Measurements from ENCODE around the gene ANKRD63. TPM values are rescaled to one million over a fixed set of nuclear protein-coding genes. Genes with fewer than 3 reads are reported as not detected.

The ANKRD63 gene
- total RNA-seq, 2 donors from 2014 or later = not detected

- Histone ChIP-seq H3K4me3 (ENCODE audit: low read length) (no peak overlapping the region), H3K9ac (ENCODE audit: extremely low read depth, low read length, poor library complexity, severe bottlenecking) (no peak overlapping the region), H3K27ac (ENCODE audit: low read depth, low read length) (no peak overlapping the region), H3K36me3 (ENCODE audit: control insufficient read depth, insufficient read depth, low read length) (no peaks in the 10 kb centered on the region), H3K9me3 (ENCODE audit: control insufficient read depth, low read length) (peaks cover 4% of the 10 kb centered on the region), H3K27me3 (ENCODE audit: control insufficient read depth, insufficient read depth, low read length, poor library complexity, severe bottlenecking) (peaks cover 18% of the 10 kb centered on the region), H3K4me1 (ENCODE audit: control insufficient read depth, insufficient read depth, low read length) (no peaks in the 10 kb centered on the region)
- no peak for TF ChIP-seq CTCF (conservative IDR thresholded peaks at IDR 0.05)
- H3K27ac Mint-ChIP-seq = no peak overlapping the region
- H3K27me3 Mint-ChIP-seq (ENCODE audit: insufficient read depth) = peaks cover 41% of the 10 kb centered on the region
- H3K4me1 Mint-ChIP-seq = peaks cover 21% of the 10 kb centered on the region
- no peak overlapping the region for H3K4me3 Mint-ChIP-seq
- DNase-seq = no peak
- peaks cover 2% of the 10 kb centered on the region for H3K36me3 Mint-ChIP-seq (ENCODE audit: low read depth)
- H3K9me3 Mint-ChIP-seq = peaks cover 14% of the 10 kb centered on the region
- WGBS, 2 experiments (ENCODE audit: insufficient coverage in 1 of 2, insufficient read length in 1 of 2) = 94 to 95% methylated on average over 12 to 19 of the region's 19 CpGs
Measured at GRCh38 chr15:40302288-40302886, 19.5 kb upstream of the ANKRD63 start.

- H3K4me1 ChIP-seq (ENCODE audit: control insufficient read depth, insufficient read depth, low read length) = no peaks in the 10 kb centered on the region
- H3K36me3 ChIP-seq (ENCODE audit: control insufficient read depth, insufficient read depth, low read length) = no peaks in the 10 kb centered on the region
- Mint-ChIP-seq H3K9me3 (peaks cover 14% of the 10 kb centered on the region), H3K27me3 (ENCODE audit: insufficient read depth) (peaks cover 46% of the 10 kb centered on the region), H3K4me3 (peak overlapping the region; percentile 11), H3K36me3 (ENCODE audit: low read depth) (peaks cover 2% of the 10 kb centered on the region), H3K4me1 (peaks cover 18% of the 10 kb centered on the region), H3K27ac (peak overlapping the region; percentile 70)
- peaks cover 4% of the 10 kb centered on the region for H3K9me3 ChIP-seq (ENCODE audit: control insufficient read depth, low read length)
- H3K4me3 ChIP-seq (ENCODE audit: low read length) = no peak overlapping the region
- no peak overlapping the region for H3K27ac ChIP-seq (ENCODE audit: low read depth, low read length)
- WGBS, 2 experiments (ENCODE audit: insufficient coverage in 1 of 2, insufficient read length in 1 of 2) = 71 to 73% methylated on average over 11 to 12 of the region's 12 CpGs
- peak; percentile 89 for DNase-seq
- TF ChIP-seq CTCF (conservative IDR thresholded peaks at IDR 0.05) = no peak
- peaks cover 23% of the 10 kb centered on the region for H3K27me3 ChIP-seq (ENCODE audit: control insufficient read depth, insufficient read depth, low read length, poor library complexity, severe bottlenecking)
- no peak overlapping the region for H3K9ac ChIP-seq (ENCODE audit: extremely low read depth, low read length, poor library complexity, severe bottlenecking)
Measured at GRCh38 chr15:40301467-40302179, 18.8 kb upstream of the ANKRD63 start.

- Mint-ChIP-seq H3K4me1 (peaks cover 20% of the 10 kb centered on the region), H3K27me3 (ENCODE audit: insufficient read depth) (peaks cover 50% of the 10 kb centered on the region), H3K36me3 (ENCODE audit: low read depth) (peaks cover 2% of the 10 kb centered on the region), H3K4me3 (no peak overlapping the region), H3K9me3 (peaks cover 14% of the 10 kb centered on the region), H3K27ac (no peak overlapping the region)
- DNase-seq = no peak
- Histone ChIP-seq H3K36me3 (ENCODE audit: control insufficient read depth, insufficient read depth, low read length) (no peaks in the 10 kb centered on the region), H3K9me3 (ENCODE audit: control insufficient read depth, low read length) (peaks cover 4% of the 10 kb centered on the region), H3K4me1 (ENCODE audit: control insufficient read depth, insufficient read depth, low read length) (no peaks in the 10 kb centered on the region), H3K9ac (ENCODE audit: extremely low read depth, low read length, poor library complexity, severe bottlenecking) (no peak overlapping the region), H3K4me3 (ENCODE audit: low read length) (no peak overlapping the region), H3K27ac (ENCODE audit: low read depth, low read length) (no peak overlapping the region), H3K27me3 (ENCODE audit: control insufficient read depth, insufficient read depth, low read length, poor library complexity, severe bottlenecking) (peaks cover 31% of the 10 kb centered on the region)
- no peak for TF ChIP-seq CTCF (conservative IDR thresholded peaks at IDR 0.05)
- WGBS, 2 experiments (ENCODE audit: insufficient coverage in 1 of 2, insufficient read length in 1 of 2) = 79 to 92% methylated on average over 2 of the region's 2 CpGs
Measured at GRCh38 chr15:40300771-40301170, 17.9 kb upstream of the ANKRD63 start.
